T-helper 2 cell treated with Interferon-gamma antibody and Interleukin-4, amounts not matched to agents 100 ng/mL and 5 ng/mL, for 36 hours (primary cell): ENCODE data around the gene DDI1. TPM values are rescaled to one million over a fixed set of nuclear protein-coding genes. Genes with fewer than 3 reads are reported as not detected.
"Not testable (repeated sequence)": the region's sequence is repeated elsewhere in the genome, so short reads cannot be mapped to it uniquely, and the experiment has no call there.

Experiments
- intact Hi-C: fragments of 100-400 bp; cut with micrococcal nuclease; formaldehyde crosslinking; loops from one replicate; pipeline ENCODE4 v1.15.1; 2023
- total RNA-seq: library from RNA; stranded (reverse); gene quantifications from 2 replicates; pipeline ENCODE4 v1.2.3, GENCODE V29; 2022

DDI1 gene
- total RNA-seq, 1 donor from 2014 or later: not detected

- intact Hi-C loops: no loop called here
Measured at GRCh38 chr11:104036995-104037394, 555 bp downstream of the DDI1 start.

- intact Hi-C loops: no loop called here
Measured at GRCh38 chr11:104041792-104042191, 5.4 kb downstream of the DDI1 start.

- intact Hi-C loops: no loop called here
Measured at GRCh38 chr11:104043142-104043541, 6.7 kb downstream of the DDI1 start.

GRCh38 chr11:104043678-104044239 is 7.3 kb downstream of the DDI1 start:
- intact Hi-C loops: no loop called here

GRCh38 chr11:104046331-104046730 is 9.9 kb downstream of the DDI1 start:
- intact Hi-C loops: no loop called here

GRCh38 chr11:104046858-104047257 is 10.4 kb downstream of the DDI1 start:
- intact Hi-C loops: not testable (repeated sequence)

- intact Hi-C loops: no loop called here
Measured at GRCh38 chr11:104049116-104049515, 12.7 kb downstream of the DDI1 start.

- intact Hi-C loops: no loop called here
Measured at GRCh38 chr11:104051778-104052177, 15.3 kb downstream of the DDI1 start.

GRCh38 chr11:104053743-104054478 is 17.5 kb downstream of the DDI1 start:
- intact Hi-C loops: no loop called here

- intact Hi-C loops: no loop called here
Measured at GRCh38 chr11:104054911-104055529, 18.6 kb downstream of the DDI1 start.

GRCh38 chr11:104055596-104055995 is 19.2 kb downstream of the DDI1 start:
- intact Hi-C loops: no loop called here

- intact Hi-C loops: no loop called here
Measured at GRCh38 chr11:104057908-104058307, 21.5 kb downstream of the DDI1 start.

- intact Hi-C loops: no loop called here
Measured at GRCh38 chr11:104058680-104059079, 22.2 kb downstream of the DDI1 start.

GRCh38 chr11:104060004-104060794 is 23.8 kb downstream of the DDI1 start:
- intact Hi-C loops: no loop called here

- intact Hi-C loops: no loop called here
Measured at GRCh38 chr11:104060820-104061219, 24.4 kb downstream of the DDI1 start.

GRCh38 chr11:104061853-104062521 is 25.5 kb downstream of the DDI1 start:
- intact Hi-C loops: no loop called here

- intact Hi-C loops: no loop called here
Measured at GRCh38 chr11:104064034-104064630, 27.7 kb downstream of the DDI1 start.

- intact Hi-C loops: no loop called here
Measured at GRCh38 chr11:104067534-104067933, 31.1 kb downstream of the DDI1 start.

GRCh38 chr11:104073950-104074705 is 37.7 kb downstream of the DDI1 start:
- intact Hi-C loops: no loop called here

- intact Hi-C loops: no loop called here
Measured at GRCh38 chr11:104075091-104075490, 38.7 kb downstream of the DDI1 start.
